ENCODE data around the gene SCAND1. TPM values are rescaled to one million over a fixed set of nuclear protein-coding genes. Genes with fewer than 3 reads are reported as not detected.

SCAND1 gene
- total and polyA plus RNA-seq, 9 of the 15 experiments (the other 6 are each of a cell fraction or from before 2014, with no cell fraction given), result 0.08 to 94.0 (median 5.8) TPM

GRCh38 chr20:35959291-35959690, 5.0 kb upstream of the SCAND1 start (continued):
- TF ChIP-seq MGA (IDR thresholded peaks at IDR 0.05) (0 out of 2 replicates have a peak, but pooled peaks have one; percentile 15), L3MBTL2 (IDR thresholded peaks at IDR 0.05) (peak; percentile 15; the same call in 1 of the 2 replicates), CBX3 (IDR thresholded peaks at IDR 0.05; ENCODE audit: borderline replicate concordance in 1 of 2, low read length in 2 of 2) (peak in 1 of 2 experiments; percentile 31; a peak in 1 of 3 replicates)

Measured in K562 (cell line).